Measurements from ENCODE around the gene TEKT1. TPM values are rescaled to one million over a fixed set of nuclear protein-coding genes. Genes with fewer than 3 reads are reported as not detected.

The TEKT1 gene
- polyA plus RNA-seq, 2 of the 4 experiments (the other 2 are of a cell fraction): not detected

GRCh38 chr17:6753546-6753945, 78.0 kb downstream of the TEKT1 start:
- FAIRE-seq (no peak), ATAC-seq (no peak), DNase-seq (ENCODE audit: low read depth in 1 of 2, low spot score in 1 of 2) (no peak)
- Histone ChIP-seq H3K9me3 (no peaks in the 10 kb centered on the region), H3K4me3 (no peak overlapping the region), H3K4me1 (peaks cover 6% of the 10 kb centered on the region; the same call in 1 of the 3 replicates), H3K27ac (no peak overlapping the region), H3K4me2 (no peak overlapping the region)
- CTCF ChIA-PET: interaction anchor here (1.2 kb wide), 1 partner anchor 59 kb away, joined by 3 read pairs; no protein-coding TSS in a partner anchor
- POLR2A ChIA-PET: no interaction called here
- 64% methylated on average over 6 of the region's 6 CpGs for WGBS (ENCODE audit: missing lambda C conversion rate)
- TF ChIP-seq ZC3H11A (IDR thresholded peaks at IDR 0.05) (no peak), RAD21 (conservative IDR thresholded peaks at IDR 0.05 in 1 of 2, IDR thresholded peaks at IDR 0.05 in 1 of 2) (no peak), REST (IDR thresholded peaks at IDR 0.05) (no peak), POLR2AphosphoS2 (conservative IDR thresholded peaks at IDR 0.05; ENCODE audit: low read length) (no peak), JUN (IDR thresholded peaks at IDR 0.05) (no peak), PBX3 (IDR thresholded peaks at IDR 0.05) (no peak), NR3C1 (IDR thresholded peaks at IDR 0.05) (no peak)

GRCh38 chr17:6753006-6753445, 78.5 kb downstream of the TEKT1 start:
- TF ChIP-seq RNF2 (IDR thresholded peaks at IDR 0.05; ENCODE audit: borderline replicate concordance, low read depth) (no peak), HOXB5 (CRISPR knock-in tag; IDR thresholded peaks at IDR 0.05) (no peak), EHF (CRISPR knock-in tag; IDR thresholded peaks at IDR 0.05) (no peak), ESRRA (IDR thresholded peaks at IDR 0.05; ENCODE audit: borderline replicate concordance, low read length) (no peak), POLR2A (IDR thresholded peaks at IDR 0.05; ENCODE audit: low read length) (no peak), KDM1A (IDR thresholded peaks at IDR 0.05; ENCODE audit: low read depth) (no peak), SMC3 (IDR thresholded peaks at IDR 0.05) (no peak)
- TF ChIP-seq, protein P1, sequence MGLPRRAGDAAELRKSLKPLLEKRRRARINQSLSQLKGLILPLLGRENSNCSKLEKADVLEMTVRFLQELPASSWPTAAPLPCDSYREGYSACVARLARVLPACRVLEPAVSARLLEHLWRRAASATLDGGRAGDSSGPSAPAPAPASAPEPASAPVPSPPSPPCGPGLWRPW (IDR thresholded peaks at IDR 0.05): no peak
- ChIA-PET POLR2A (no interaction called here), CTCF (interaction anchor here (0.7 kb wide), 1 partner anchor 1237 kb away, joined by 5 read pairs; no protein-coding TSS in a partner anchor)
- Histone ChIP-seq H3K27ac (0 out of 6 replicates have a peak overlapping the region, but pooled peaks of 1 of the 2 experiments have one; percentile 35), H3K9me3 (no peaks in the 10 kb centered on the region), H3K4me2 (no peak overlapping the region), H3K4me1 (peaks cover 6% of the 10 kb centered on the region; the same call in 1 of the 3 replicates), H3K4me3 (no peak overlapping the region)
- ATAC-seq (no peak), DNase-seq (ENCODE audit: low read depth in 1 of 2, low spot score in 1 of 2) (no peak), FAIRE-seq (no peak)
- 69% methylated on average over 9 of the region's 9 CpGs for WGBS (ENCODE audit: missing lambda C conversion rate)

GRCh38 chr17:6752068-6752909, 79.2 kb downstream of the TEKT1 start:
- no peak for FAIRE-seq

More at GRCh38 chr17:6752068-6752909, 79.2 kb downstream of the TEKT1 start:
- Histone ChIP-seq H3K4me2 (no peak overlapping the region), H3K4me3 (no peak overlapping the region), H3K27ac (peak overlapping the region in 1 of 2 experiments; percentile 52; a peak in 3 of 6 replicates), H3K9me3 (no peaks in the 10 kb centered on the region), H3K4me1 (peaks cover 6% of the 10 kb centered on the region; the same call in 1 of the 3 replicates)
- CTCF ChIA-PET: interaction anchor here (0.7 kb wide), 1 partner anchor 1236 kb away, joined by 5 read pairs; no protein-coding TSS in a partner anchor
- no peak; a peak in 1 of 6 replicates for ATAC-seq
- no peak for TF ChIP-seq EP300 (IDR thresholded peaks at IDR 0.05)
- TF ChIP-seq CEBPB (IDR thresholded peaks at IDR 0.05): no peak
- no peak for TF ChIP-seq JUNB (IDR thresholded peaks at IDR 0.05)
- no peak for TF ChIP-seq FOXS1 (CRISPR knock-in tag; IDR thresholded peaks at IDR 0.05)
- TF ChIP-seq ATOH8 (CRISPR knock-in tag; IDR thresholded peaks at IDR 0.05; ENCODE audit: low read depth): no peak
- no peak for TF ChIP-seq FOSB (CRISPR knock-in tag; IDR thresholded peaks at IDR 0.05)
- no peak for TF ChIP-seq ZSCAN20 (CRISPR knock-in tag; IDR thresholded peaks at IDR 0.05)
- TF ChIP-seq MAFK (IDR thresholded peaks at IDR 0.05; ENCODE audit: partially characterized antibody): no peak
- no peak for TF ChIP-seq TP53 (CRISPR knock-in tag; IDR thresholded peaks at IDR 0.05)
- no peak for TF ChIP-seq CBX8 (IDR thresholded peaks at IDR 0.05)
- POLR2A ChIA-PET: no interaction called here
- no peak for DNase-seq (ENCODE audit: low read depth in 1 of 2, low spot score in 1 of 2)
- 44% methylated on average over 7 of the region's 7 CpGs for WGBS (ENCODE audit: missing lambda C conversion rate)

All from A549 (cell line).